Peyer's patch (tissue), 4 donors: ENCODE measurements around the gene NAA10.

Experiments
- CTCF ChIP-seq, 6 experiments: fragments of 450-650 bp in 4 of 6; fragments of 200-600 bp in 2 of 6; sonication (generic) in 1 of 6; IDR thresholded peaks; one replicate each; pipeline ENCODE4 v1.5.1; 2017 to 2019; ENCODE audit warnings: antibody characterized with exemption in 6 of 6, mild to moderate bottlenecking in 3 of 6, moderate library complexity in 1 of 6
- POLR2A ChIP-seq, 2 donors: fragments of 450-650 bp; IDR thresholded peaks; one replicate each; pipeline ENCODE4 v1.5.1; 2017; ENCODE audit warnings: antibody characterized with exemption in 2 of 2, mild to moderate bottlenecking in 2 of 2, moderate library complexity in 2 of 2

GRCh38 chrX:153927922-153928760 lies 6.7 kb downstream of the NAA10 start:
- TF ChIP-seq POLR2A (IDR thresholded peaks at IDR 0.05) (peak; percentile 51 to 86), CTCF (IDR thresholded peaks at IDR 0.05) (peak in 3 of 6 experiments; percentile 8 to 24 (median 9))
